ENCODE measurements around the gene FRMPD2.
"Not testable (repeated sequence)": the region's sequence is repeated elsewhere in the genome, so short reads cannot be mapped to it uniquely, and the experiment has no call there.

DNA sequence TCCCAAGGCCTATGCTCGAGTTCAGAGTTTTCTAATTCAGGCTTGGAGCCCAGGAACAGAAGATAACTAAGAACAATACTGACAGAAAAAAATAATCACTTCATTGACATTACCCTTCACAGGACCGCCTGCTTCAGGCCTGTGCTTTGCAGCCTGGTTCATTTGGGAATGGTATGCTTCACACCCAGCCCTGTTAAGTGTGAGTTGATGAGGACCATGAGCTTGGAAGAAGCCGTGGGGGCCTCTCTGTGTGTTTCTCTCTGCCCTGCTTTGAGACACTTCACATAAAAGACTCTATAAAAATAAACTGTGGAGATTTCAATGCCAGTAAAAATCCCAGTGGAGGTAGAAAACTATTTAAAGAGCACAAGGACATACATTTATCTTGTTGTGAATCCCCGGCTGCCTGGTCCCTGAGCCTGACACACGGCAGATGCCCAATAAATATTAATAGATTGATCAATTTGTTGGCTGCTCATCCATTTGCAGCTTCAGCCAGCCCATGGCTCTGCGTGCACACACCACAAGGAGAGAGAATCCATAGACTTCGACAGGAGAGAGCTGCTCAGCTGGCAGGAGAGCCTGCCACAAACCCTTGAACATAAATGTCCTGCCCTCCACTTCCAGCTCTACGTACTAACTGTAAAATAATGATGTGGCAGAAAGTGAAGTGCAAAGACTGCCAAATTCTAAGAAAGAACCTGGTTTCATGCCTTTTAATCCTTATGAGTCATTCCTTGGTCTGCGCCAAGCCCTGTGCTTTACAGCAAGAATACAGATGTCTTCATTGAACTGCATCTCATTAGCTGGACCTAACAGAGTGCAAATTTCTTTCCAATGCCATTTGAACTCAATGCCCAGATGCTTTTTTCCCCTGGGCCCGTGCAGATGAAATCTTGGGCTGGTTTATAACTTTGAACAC lies 130.5 kb downstream of the FRMPD2 start:
- TF ChIP-seq, protein P1, sequence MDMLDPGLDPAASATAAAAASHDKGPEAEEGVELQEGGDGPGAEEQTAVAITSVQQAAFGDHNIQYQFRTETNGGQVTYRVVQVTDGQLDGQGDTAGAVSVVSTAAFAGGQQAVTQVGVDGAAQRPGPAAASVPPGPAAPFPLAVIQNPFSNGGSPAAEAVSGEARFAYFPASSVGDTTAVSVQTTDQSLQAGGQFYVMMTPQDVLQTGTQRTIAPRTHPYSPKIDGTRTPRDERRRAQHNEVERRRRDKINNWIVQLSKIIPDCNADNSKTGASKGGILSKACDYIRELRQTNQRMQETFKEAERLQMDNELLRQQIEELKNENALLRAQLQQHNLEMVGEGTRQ (CRISPR knock-in tag; IDR thresholded peaks at IDR 0.05) = not testable (repeated sequence)
- TF ChIP-seq, protein P2, sequence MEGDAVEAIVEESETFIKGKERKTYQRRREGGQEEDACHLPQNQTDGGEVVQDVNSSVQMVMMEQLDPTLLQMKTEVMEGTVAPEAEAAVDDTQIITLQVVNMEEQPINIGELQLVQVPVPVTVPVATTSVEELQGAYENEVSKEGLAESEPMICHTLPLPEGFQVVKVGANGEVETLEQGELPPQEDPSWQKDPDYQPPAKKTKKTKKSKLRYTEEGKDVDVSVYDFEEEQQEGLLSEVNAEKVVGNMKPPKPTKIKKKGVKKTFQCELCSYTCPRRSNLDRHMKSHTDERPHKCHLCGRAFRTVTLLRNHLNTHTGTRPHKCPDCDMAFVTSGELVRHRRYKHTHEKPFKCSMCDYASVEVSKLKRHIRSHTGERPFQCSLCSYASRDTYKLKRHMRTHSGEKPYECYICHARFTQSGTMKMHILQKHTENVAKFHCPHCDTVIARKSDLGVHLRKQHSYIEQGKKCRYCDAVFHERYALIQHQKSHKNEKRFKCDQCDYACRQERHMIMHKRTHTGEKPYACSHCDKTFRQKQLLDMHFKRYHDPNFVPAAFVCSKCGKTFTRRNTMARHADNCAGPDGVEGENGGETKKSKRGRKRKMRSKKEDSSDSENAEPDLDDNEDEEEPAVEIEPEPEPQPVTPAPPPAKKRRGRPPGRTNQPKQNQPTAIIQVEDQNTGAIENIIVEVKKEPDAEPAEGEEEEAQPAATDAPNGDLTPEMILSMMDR (IDR thresholded peaks at IDR 0.05) = not testable (repeated sequence)
- TF ChIP-seq, protein P3, sequence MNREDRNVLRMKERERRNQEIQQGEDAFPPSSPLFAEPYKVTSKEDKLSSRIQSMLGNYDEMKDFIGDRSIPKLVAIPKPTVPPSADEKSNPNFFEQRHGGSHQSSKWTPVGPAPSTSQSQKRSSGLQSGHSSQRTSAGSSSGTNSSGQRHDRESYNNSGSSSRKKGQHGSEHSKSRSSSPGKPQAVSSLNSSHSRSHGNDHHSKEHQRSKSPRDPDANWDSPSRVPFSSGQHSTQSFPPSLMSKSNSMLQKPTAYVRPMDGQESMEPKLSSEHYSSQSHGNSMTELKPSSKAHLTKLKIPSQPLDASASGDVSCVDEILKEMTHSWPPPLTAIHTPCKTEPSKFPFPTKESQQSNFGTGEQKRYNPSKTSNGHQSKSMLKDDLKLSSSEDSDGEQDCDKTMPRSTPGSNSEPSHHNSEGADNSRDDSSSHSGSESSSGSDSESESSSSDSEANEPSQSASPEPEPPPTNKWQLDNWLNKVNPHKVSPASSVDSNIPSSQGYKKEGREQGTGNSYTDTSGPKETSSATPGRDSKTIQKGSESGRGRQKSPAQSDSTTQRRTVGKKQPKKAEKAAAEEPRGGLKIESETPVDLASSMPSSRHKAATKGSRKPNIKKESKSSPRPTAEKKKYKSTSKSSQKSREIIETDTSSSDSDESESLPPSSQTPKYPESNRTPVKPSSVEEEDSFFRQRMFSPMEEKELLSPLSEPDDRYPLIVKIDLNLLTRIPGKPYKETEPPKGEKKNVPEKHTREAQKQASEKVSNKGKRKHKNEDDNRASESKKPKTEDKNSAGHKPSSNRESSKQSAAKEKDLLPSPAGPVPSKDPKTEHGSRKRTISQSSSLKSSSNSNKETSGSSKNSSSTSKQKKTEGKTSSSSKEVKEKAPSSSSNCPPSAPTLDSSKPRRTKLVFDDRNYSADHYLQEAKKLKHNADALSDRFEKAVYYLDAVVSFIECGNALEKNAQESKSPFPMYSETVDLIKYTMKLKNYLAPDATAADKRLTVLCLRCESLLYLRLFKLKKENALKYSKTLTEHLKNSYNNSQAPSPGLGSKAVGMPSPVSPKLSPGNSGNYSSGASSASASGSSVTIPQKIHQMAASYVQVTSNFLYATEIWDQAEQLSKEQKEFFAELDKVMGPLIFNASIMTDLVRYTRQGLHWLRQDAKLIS (CRISPR knock-in tag; IDR thresholded peaks at IDR 0.05; ENCODE audit: borderline replicate concordance) = not testable (repeated sequence)
- TF ChIP-seq ZNF232 (CRISPR knock-in tag; IDR thresholded peaks at IDR 0.05); ZNF263 (CRISPR knock-in tag; IDR thresholded peaks at IDR 0.05; ENCODE audit: low read depth); SMAD3 (CRISPR knock-in tag; IDR thresholded peaks at IDR 0.05; ENCODE audit: borderline replicate concordance): not testable (repeated sequence)
- TF ChIP-seq, protein P4, sequence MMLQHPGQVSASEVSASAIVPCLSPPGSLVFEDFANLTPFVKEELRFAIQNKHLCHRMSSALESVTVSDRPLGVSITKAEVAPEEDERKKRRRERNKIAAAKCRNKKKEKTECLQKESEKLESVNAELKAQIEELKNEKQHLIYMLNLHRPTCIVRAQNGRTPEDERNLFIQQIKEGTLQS (CRISPR knock-in tag; conservative IDR thresholded peaks at IDR 0.05) = not testable (repeated sequence)
- TF ChIP-seq, protein P5, sequence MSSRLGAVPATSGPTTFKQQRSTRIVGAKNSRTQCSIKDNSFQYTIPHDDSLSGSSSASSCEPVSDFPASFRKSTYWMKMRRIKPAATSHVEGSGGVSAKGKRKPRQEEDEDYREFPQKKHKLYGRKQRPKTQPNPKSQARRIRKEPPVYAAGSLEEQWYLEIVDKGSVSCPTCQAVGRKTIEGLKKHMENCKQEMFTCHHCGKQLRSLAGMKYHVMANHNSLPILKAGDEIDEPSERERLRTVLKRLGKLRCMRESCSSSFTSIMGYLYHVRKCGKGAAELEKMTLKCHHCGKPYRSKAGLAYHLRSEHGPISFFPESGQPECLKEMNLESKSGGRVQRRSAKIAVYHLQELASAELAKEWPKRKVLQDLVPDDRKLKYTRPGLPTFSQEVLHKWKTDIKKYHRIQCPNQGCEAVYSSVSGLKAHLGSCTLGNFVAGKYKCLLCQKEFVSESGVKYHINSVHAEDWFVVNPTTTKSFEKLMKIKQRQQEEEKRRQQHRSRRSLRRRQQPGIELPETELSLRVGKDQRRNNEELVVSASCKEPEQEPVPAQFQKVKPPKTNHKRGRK (CRISPR knock-in tag; IDR thresholded peaks at IDR 0.05; ENCODE audit: borderline replicate concordance) = not testable (repeated sequence)

Measured in WTC11 (cell line).